Nephron (organoid): ENCODE data around the gene SKAP1.

ENCODE experiments used
- H3K27ac Mint-ChIP-seq, 3 experiments: 2 replicates each; pipeline ENCODE4 v1.8.0; 2020; ENCODE audit warnings: mixed read lengths in 3 of 3, mild to moderate bottlenecking in 2 of 3, moderate library complexity in 1 of 3
- H3K27me3 Mint-ChIP-seq: 2 replicates; pipeline ENCODE4 v1.8.0; 2021; ENCODE audit warnings: low read depth, mild to moderate bottlenecking, moderate library complexity, mixed read lengths
- H3K36me3 Mint-ChIP-seq: 2 replicates; pipeline ENCODE4 v1.8.0; 2020; ENCODE audit warnings: low read depth, mixed read lengths
- H3K4me1 Mint-ChIP-seq: 2 replicates; pipeline ENCODE4 v1.8.0; 2020; ENCODE audit warnings: mixed read lengths
- H3K4me3 Mint-ChIP-seq, 3 experiments: 2 replicates each; pipeline ENCODE4 v1.8.0; 2020; ENCODE audit warnings: mild to moderate bottlenecking in 3 of 3, mixed read lengths in 3 of 3, moderate library complexity in 2 of 3
- H3K9me3 Mint-ChIP-seq: 2 replicates; pipeline ENCODE4 v1.8.0; 2020; ENCODE audit warnings: mixed read lengths
- TF ChIP-seq, protein P1 (sequence below), 3 experiments: fragments of 200-600 bp; sonication (generic); IDR thresholded peaks; one replicate each; pipeline ENCODE4 v1.5.0; 2021; ENCODE audit warnings: antibody characterized with exemption in 3 of 3; ENCODE audit not compliant: unreplicated experiment in 3 of 3

The SKAP1 gene

DNA sequence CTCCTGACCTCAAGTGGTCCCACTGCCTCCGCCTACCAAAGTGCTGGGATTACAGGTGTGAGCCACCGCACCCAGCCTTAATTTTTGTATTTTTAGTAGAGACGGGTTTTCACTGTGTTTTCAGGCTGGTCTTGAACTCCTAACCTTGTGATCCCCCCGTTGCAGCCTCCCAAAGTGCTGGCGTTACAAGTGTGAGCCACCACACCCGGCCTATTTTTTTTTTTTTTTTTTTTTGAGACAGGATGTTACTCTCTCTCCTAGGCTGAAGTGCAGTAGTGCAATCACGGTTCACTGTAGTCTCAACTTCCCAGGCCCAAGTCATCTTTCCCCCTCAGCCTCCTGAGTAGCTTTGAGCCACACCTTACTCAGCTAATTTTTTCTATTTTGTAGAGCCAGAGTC lies 325.6 kb downstream of the SKAP1 start:
- TF ChIP-seq, protein P1, sequence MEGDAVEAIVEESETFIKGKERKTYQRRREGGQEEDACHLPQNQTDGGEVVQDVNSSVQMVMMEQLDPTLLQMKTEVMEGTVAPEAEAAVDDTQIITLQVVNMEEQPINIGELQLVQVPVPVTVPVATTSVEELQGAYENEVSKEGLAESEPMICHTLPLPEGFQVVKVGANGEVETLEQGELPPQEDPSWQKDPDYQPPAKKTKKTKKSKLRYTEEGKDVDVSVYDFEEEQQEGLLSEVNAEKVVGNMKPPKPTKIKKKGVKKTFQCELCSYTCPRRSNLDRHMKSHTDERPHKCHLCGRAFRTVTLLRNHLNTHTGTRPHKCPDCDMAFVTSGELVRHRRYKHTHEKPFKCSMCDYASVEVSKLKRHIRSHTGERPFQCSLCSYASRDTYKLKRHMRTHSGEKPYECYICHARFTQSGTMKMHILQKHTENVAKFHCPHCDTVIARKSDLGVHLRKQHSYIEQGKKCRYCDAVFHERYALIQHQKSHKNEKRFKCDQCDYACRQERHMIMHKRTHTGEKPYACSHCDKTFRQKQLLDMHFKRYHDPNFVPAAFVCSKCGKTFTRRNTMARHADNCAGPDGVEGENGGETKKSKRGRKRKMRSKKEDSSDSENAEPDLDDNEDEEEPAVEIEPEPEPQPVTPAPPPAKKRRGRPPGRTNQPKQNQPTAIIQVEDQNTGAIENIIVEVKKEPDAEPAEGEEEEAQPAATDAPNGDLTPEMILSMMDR (IDR thresholded peaks at IDR 0.05; ENCODE audit: unreplicated experiment in 3 of 3): no peak
- Mint-ChIP-seq H3K9me3 (peaks cover 4% of the 10 kb centered on the region), H3K27ac (peak overlapping the region in 2 of 3 experiments; percentile 8 to 30), H3K27me3 (peaks cover 3% of the 10 kb centered on the region), H3K36me3 (peaks cover 5% of the 10 kb centered on the region), H3K4me1 (peaks cover 22% of the 10 kb centered on the region), H3K4me3 (peak overlapping the region in 2 of 3 experiments; percentile 59 to 60)

DNA sequence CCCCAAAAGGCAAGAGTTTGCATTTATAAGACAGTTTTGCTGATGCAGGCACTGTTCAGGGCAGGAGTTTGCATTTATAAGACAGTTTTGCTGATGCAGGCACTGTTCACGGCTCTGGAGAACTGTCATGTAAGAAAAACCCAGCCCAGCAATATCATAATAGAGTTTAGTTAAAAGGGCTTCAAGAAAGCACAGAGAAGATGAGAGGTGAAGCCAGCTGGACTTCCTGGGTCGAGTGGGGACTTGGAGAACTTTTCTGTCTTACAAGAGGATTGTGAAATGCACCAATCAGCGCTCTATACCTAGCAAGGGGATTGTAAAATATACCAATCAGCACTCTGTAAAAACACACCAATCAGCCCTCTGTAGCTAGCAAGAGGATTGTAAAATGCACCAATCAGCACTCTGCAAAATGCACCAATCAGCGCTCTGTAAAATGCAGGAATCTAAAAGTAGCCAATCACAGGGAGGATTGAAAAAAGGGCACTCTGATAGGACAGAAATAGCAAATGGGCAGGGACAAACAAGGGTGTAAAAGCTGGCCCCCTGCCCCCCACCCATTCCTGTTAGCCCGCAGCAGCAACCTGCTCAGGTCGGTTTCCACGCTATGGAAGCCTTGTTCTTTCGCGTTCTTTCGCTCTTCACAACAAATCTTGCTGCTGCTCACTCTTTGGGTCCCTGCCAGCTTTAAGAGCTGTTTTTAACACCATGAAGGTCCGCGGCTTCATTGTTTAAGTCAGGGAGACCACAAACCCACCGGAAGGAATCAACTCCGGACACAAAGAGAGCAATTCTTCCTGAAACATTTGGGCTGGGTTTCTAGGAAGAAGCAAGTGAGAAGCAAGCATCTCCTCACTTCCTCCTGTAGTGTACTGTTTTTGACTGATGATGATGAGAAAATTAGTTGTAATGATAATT lies 327.0 kb downstream of the SKAP1 start:
- TF ChIP-seq, protein P1 (IDR thresholded peaks at IDR 0.05; ENCODE audit: unreplicated experiment in 3 of 3): no peak
- H3K4me1 Mint-ChIP-seq: peaks cover 14% of the 10 kb centered on the region
- peaks cover 4% of the 10 kb centered on the region for H3K9me3 Mint-ChIP-seq
- H3K27ac Mint-ChIP-seq: peak overlapping the region; percentile 39 to 98 (median 89)
- peak overlapping the region; percentile 70 to 83 (median 72) for H3K4me3 Mint-ChIP-seq
- H3K36me3 Mint-ChIP-seq: peaks cover 5% of the 10 kb centered on the region
- peaks cover 3% of the 10 kb centered on the region for H3K27me3 Mint-ChIP-seq

DNA sequence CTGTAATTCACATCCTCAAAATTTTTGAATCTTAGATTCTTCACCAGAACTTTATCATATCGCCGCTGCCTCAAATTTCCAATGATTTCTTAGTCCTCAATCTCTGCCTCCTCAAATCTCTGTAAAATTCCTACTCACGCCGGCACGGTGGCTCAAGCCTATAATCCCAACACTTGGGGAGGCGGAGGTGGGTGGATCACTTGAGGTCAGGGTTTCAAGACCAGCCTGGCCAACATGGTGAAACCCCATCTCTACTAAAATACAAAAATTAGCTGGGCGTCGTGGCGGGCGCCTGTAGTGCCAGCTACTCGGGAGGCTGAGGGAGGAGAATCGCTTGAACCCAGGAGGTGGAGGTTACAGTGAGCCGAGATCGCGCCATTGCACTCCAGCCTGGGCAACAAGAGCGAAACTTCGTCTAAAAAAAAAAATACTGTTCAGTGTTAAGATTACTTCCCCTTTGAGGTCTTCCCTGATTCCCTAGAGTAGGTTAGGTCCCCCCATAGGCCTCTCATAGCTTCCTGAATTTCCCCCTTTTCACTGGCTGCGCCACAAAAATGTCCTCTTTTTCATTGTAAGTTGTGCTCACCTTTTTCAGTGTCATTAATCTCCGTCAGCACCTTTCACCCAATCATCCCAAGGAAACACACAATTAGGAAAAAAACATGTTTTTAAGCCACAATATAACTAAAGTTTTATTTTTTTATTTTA lies 327.8 kb downstream of the SKAP1 start:
- Mint-ChIP-seq H3K36me3 (peaks cover 5% of the 10 kb centered on the region), H3K4me1 (peaks cover 11% of the 10 kb centered on the region), H3K27ac (peak overlapping the region; percentile 79 to 98 (median 89)), H3K9me3 (peaks cover 4% of the 10 kb centered on the region), H3K27me3 (peaks cover 2% of the 10 kb centered on the region), H3K4me3 (peak overlapping the region; percentile 72 to 98 (median 79))
- TF ChIP-seq, protein P1 (IDR thresholded peaks at IDR 0.05; ENCODE audit: unreplicated experiment in 3 of 3): no peak

DNA sequence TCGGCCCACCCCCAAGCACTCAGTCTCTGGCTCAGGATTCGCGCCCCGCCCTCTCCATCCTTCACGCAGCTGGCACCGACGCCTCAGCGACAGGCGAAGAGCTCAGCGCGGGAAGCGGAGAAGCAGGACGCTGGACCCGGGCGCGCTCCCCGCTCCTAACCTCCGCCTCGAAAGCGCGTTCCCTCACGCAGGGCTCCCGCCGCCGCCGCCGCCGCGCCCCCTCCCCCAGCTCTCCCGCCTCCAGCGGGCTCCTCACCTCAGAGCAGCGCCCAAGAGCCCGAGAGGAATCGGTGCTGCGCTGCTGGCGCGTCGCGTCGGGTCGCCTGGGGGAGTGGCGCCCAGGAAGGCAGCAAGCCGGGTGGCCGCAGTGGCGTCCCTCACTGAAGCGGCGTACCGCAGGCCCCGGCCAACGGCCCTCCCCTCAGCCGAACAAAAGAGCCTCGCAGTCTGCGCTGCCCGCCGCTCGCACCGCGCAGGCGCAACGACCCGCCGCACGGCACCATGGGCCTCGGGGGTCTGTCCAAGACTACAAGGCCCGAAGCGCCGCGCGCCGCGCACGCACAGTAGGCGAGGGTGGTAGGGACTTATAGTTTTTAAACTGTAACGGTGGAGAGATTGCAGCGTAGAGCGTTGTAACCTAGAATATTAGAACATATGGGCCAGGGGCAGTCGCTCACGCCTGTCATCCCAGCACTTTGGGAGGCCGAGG lies 328.8 kb downstream of the SKAP1 start, which contains the start of gene CBX1:
TSS of gene CBX1 (minus strand) at position 467 of the 709 bp plus-strand sequence. CDS start 24,474 bp downstream, outside the sequence.
- peak within 1 kb of the TSS; percentile 97 to 100 (median 98) for H3K4me3 Mint-ChIP-seq
- TF ChIP-seq, protein P1 (IDR thresholded peaks at IDR 0.05; ENCODE audit: unreplicated experiment in 3 of 3): no peak
- peaks cover 4% of the 10 kb centered on the region for H3K9me3 Mint-ChIP-seq
- peaks cover 11% of the 10 kb centered on the region for H3K4me1 Mint-ChIP-seq
- H3K27ac Mint-ChIP-seq: peak within 1 kb of the TSS; percentile 89 to 98 (median 98)
- H3K36me3 Mint-ChIP-seq: peaks cover 5% of the 10 kb centered on the region
- H3K27me3 Mint-ChIP-seq: no peaks in the 10 kb centered on the region

DNA sequence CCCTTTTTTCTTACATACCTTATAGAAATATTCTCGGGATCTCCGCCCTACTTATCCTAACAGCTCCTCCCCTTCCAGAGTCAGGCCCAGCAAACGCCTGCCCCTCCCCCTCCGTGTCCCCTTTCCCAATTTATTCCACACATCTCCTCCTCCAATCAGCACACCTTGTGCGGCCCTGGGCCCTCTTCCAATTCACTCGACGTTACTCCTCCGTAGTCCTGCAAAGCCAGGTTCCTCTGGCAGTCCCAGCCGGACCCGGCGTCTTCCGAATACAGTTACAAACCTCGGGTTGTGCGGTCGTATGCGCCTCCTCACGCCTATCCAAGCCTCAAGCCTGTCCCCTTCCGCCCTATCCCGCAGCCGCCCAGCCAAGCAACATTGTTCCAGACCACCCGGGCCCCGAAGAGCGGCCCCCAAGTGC lies 329.4 kb downstream of the SKAP1 start:
- H3K27ac Mint-ChIP-seq: peak overlapping the region; percentile 89 to 98 (median 98)
- H3K36me3 Mint-ChIP-seq: peaks cover 6% of the 10 kb centered on the region
- peaks cover 4% of the 10 kb centered on the region for H3K9me3 Mint-ChIP-seq
- peak overlapping the region; percentile 97 to 100 (median 98) for H3K4me3 Mint-ChIP-seq
- TF ChIP-seq, protein P1 (IDR thresholded peaks at IDR 0.05; ENCODE audit: unreplicated experiment in 3 of 3): no peak
- H3K27me3 Mint-ChIP-seq: no peaks in the 10 kb centered on the region
- peaks cover 11% of the 10 kb centered on the region for H3K4me1 Mint-ChIP-seq
